Measurements from ENCODE around the gene ABHD6.

- TF ChIP-seq CTCF (IDR thresholded peaks at IDR 0.05; ENCODE audit: insufficient read depth, low read length) = no peak
- TF ChIP-seq REST (IDR thresholded peaks at IDR 0.05; ENCODE audit: insufficient replicate concordance, low read depth) = no peak
Measured at GRCh38 chr3:58191361-58191991, 46.1 kb upstream of the ABHD6 start.
